ENCODE results near the gene SEBOX.
A peak's percentile ranks its signal among the peaks of the same experiment; 100 is the strongest.

Gene SEBOX, protein sequence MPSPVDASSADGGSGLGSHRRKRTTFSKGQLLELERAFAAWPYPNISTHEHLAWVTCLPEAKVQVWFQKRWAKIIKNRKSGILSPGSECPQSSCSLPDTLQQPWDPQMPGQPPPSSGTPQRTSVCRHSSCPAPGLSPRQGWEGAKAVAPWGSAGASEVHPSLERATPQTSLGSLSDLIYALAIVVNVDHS

DNA sequence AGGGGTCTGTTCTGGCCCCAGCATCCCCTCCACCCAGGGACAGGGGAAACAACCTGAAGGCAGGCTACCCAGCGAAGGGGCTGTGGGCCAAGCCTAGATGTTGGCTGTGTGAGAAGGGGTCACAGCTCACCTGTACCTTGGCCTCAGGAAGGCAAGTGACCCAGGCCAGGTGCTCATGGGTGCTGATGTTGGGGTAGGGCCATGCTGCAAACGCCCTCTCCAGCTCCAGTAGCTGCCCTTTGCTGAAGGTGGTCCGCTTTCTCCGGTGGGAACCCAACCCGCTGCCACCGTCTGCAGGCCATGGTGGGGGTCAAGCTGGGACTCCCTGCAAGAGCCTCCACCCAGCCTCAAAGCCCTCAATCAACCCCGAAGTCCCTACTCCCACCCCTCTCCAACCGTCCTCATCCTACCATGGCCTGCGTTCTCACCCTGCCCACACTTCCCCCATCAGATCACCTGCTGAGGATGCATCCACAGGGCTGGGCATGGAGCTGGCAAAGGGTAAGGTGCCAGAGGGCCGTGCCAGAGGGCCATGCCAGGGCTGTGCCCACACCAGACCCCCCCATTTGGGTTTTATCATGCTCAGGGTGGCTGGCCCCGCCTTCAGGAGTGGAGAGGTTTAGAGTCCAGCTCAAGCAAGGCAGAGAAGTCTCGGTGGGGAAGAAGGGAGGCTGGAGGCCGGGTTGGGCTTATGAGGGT lies at the start of gene SEBOX:
Gene SEBOX, minus strand, starts transcription at position 535 of the 699 bp plus-strand sequence. Its CDS starts 48 bp downstream, at position 487.
- DNase-seq = no peak

DNA sequence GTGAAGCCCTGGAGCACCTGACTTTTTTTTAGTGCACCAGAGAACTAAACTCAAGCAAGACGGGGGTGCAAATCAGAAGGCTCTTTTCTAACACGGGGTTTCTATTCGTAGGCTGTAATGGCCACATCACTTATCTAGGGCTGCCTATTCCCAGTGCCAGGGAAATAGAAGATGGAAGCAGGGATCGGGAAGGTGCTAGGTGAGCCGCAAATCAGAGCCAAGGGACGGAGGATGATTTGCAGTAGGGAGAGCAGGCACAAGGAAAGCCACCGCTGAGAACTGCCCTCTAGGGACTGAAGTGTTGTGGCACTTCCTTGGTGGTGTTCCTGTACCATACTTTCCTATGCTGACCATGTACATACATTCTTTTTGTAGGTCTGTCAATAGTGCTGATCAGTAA lies 48.8 kb upstream of the SEBOX start:
- no peak for DNase-seq

DNA sequence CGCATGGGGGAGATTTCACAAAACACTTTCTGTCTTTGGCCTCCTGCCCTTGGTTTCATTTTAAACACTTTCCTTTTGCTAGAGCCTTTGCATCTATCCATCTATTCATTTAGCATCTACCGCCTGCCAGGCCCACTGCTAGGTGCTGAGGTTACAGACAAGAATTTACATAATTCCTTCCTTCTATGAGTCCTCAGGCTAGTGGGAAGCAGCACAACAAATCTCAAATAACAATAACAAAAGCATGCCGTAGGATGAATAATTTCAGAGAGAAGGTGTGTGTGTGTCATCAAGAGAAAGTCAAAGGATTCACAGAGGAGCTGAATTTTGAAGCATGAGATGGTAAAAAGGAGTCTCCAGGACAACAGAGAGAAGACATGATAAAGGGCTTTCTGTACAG lies 47.1 kb upstream of the SEBOX start:
- no peak for DNase-seq

DNA sequence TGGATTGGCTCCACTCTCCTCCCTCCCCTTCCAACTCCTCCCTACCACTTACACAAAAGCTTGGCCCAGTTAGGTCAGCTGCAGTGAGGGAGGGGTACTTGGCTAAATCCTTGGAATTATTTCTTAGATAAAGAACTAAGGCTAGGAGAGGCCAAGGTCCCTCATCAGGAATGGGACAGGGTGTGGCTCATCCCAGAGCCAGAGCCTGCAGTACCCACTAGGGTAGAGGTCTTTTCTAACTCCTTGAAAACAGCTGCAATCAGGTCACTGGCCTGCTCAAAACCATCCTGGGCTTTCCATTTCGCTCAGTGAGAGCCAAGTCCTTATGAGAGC lies 42.9 kb upstream of the SEBOX start:
- no peak for DNase-seq

DNA sequence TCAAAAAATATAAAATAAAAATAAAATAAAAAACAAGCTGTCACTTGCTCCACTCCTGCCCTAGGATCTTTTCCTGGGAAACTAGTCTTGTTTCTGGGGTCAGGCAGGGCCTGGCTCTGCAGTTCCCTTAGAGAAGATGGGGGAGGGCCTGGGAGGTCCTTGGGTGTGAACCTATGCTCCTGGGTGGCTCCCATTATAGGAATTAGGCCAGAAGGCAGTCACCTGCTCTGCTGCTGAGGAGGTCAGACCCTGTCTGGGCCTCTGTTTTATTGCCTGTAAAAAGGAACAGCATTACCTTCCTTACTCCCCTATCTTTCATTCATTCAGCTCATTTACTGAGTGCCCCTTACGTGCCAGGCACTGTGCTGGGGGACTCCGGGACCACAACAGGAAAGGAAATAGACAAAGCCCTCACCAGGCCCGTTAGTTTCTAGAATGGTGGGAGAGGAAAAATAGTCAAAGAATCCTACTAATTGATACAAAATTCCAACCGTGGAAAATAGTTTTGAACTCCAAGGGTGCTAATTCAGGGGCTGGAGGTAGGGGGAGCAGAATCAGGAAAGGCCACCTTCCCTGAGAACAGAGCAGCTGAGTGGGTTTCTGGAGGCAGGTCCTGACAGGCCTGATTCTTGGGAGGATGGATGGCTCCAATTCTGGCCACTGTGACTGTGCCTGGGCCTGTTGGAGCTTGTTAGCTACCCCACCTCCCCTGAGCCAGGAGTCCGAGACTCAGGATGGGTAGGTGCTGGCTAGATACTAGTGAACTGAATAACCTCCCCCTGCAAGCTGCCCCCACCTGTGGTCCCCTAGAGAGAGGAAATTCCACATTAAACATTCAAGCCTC lies 42.4 kb upstream of the SEBOX start:
- DNase-seq = no peak

DNA sequence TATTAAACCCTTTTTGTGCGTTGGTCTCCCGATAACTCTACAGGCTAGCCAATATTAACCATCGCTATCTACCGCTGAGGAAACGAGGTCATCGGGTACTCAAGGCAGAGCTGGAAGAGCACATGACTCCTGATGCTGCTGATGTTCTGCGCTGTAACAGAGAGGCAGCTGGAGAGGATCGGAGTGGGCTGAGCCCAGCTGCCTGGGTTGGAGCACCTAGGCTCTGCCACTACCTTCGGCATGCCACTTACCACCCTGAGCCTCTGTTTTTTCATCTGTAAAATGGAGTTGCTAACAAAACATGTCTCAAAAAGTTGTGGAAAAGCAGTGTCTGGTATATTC lies 41.4 kb upstream of the SEBOX start:
- no peak for DNase-seq

DNA sequence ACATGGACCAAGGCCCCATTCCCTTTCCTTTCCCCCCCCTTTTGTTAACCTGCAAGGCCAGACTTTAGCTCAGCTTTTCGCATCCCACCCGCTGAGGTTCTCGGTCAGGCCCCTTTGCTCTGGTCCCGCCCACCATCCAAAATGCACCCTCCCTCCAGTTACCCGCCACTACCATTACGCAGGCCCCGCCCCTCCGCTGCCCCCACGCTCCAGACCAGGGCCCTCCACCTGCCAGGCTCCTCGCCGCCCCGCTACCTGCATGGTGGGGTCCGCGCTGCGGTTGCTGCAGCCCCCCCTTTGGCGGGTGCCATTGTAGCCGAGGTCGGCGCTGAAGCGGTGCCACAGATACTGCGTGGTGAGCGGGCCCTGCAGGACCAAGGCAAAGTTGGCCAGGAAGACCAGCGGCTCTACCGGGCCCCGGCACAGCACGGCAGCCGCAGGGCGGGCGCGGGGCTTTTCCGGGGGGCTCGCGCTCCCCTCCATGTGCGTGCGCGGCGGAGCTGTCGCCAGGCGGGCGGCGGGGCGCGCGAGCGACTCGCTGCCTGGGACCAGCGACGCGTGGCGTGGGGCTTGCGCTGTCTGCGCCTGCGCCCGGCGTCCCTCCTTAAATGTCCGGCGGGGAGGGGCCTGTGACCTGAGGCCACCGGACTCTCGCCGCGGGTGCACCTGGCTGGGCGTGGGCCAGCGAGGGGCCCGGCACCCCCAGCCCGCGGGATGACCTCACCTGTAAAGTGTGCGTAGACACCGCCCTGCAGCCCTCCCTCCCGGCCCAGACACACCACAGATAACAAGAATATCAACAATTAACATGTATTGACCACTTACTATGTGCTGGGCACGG lies 40.9 kb upstream of the SEBOX start, which contains the start of gene SLC46A1:
Gene SLC46A1, minus strand, starts transcription at position 581 of the 841 bp plus-strand sequence. Its CDS starts 98 bp downstream, at position 483.
- peak; percentile 62 for DNase-seq

DNA sequence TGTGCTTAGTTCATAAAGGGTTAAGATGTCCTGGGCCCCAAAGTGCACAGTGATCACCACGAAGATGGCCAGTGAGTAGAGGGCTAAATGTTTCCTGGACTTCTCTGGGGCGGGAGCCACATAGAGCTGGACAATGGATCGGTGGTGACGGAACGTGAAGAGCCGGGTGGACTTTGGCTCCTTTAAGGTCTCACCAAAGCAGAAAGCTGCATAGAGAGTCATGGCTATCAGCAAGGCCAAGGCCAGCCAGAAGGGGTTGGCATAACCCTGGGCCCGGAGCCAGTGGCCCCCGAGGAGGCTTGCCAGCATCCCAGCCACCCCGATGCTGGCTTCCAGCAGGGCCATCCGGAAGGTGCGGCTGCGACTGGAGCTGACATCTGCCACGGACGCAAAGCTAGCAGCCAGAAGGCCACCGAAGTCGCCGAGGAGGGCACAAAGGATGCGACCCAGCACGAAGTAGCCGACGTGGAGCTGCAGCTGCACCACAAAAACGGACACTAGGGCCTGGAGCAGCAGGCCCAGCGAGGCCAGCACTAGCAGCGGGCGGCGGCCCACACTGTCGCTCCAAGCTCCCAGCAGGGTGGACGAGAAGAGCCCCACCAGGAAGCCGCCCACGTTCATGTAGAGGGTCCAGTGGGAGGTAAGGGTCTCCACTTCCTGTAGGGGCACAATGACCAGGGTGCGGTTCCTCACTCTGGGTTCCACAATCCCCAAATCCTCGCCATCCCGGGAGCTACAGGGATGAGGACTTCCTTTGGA lies 40.0 kb upstream of the SEBOX start:
- no peak for DNase-seq

DNA sequence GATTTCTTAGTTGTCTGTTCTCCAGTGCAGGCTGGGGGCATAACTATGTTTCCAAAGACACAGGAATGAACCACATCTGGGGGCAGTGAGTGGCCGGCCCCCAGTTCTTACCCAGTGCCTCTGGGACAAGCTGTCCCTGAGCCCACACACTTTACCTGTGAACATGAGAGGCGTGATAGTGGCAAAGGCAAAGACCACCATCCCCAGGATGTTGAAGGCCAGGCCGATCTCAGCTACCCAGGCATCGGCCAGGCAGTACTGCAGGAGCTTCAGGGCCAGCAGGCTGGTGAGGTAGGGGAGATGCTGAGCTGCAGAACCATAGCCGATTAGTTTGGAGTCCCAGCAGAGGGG lies 39.4 kb upstream of the SEBOX start:
- no peak for DNase-seq

DNA sequence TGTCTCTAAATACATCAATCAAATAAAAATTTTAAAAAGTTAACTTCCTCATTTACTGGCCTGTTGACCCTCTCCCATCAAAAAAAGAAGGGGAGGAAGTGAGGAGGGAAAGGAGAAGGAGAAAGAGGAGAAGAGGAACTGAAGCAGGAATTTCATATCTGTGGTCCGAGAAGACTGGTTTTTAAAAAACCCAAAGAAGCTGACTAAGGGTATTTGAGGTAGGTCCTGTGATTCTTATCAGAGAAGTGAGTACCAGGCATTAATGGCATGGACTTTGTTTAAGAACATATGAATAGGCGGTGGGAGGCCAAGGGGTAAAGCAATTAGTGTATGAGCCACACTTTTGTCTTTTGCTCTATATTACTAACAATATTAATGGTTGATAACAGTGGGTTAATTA lies 39.0 kb upstream of the SEBOX start:
- no peak for DNase-seq

DNA sequence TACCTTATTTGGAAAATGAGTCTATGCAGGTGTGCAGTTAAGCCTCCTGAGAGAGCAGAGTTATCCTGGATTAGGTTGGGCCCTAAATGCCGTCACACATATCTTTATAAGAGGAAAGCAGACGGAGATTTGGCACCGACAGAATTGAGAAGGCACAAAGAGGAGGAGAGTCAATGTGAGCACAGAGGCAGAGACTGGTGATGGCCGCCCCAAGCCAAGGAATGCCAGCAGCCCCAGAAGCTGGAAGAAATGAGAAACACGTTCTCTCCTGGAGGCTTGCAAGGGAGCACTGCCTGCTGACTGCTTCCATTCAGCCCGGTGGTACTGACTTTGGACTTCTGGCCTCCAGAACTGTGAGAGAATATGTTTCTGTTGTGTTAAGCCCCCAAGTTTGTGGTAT lies 37.8 kb upstream of the SEBOX start:
- no peak for DNase-seq

DNA sequence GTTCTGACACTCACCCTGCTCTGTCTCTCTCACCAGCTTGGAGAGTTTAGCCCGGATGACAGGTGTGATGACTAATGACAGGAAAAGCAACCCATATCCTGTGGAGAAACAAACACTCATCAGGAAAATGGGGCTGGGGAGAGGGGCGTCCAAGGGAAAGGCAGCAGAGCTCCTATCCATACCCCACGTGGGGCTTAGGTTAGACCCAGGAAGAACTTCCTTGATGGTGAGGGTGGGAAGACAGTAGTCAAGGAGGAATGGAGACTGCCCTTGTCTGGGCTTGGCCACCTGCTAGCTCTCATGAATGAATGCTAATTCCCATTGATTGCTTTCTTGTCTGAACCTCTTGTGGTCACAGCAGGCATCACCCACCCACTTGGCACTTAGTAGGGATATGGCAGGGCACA lies 37.2 kb upstream of the SEBOX start:
- no peak for DNase-seq

DNA sequence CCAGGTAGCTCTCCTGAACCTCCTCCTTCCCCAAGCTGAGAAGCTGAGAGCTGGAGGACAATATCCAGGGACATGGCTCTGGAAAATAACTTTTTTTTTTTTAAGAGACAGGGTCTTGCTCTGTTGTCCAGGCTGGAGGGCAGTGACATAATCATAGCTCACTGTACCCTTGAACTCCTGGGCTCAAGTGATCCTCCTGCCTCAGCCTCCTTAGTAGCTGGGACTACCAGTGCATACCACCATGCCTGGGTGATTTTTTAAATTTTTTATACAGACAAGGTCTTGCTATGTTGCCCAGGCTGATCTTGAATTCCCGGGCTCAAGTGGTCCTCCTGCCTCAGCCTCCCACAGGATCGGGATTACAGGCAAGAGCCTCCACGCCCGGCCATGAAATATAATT lies 34.8 kb upstream of the SEBOX start:
- DNase-seq = no peak

DNA sequence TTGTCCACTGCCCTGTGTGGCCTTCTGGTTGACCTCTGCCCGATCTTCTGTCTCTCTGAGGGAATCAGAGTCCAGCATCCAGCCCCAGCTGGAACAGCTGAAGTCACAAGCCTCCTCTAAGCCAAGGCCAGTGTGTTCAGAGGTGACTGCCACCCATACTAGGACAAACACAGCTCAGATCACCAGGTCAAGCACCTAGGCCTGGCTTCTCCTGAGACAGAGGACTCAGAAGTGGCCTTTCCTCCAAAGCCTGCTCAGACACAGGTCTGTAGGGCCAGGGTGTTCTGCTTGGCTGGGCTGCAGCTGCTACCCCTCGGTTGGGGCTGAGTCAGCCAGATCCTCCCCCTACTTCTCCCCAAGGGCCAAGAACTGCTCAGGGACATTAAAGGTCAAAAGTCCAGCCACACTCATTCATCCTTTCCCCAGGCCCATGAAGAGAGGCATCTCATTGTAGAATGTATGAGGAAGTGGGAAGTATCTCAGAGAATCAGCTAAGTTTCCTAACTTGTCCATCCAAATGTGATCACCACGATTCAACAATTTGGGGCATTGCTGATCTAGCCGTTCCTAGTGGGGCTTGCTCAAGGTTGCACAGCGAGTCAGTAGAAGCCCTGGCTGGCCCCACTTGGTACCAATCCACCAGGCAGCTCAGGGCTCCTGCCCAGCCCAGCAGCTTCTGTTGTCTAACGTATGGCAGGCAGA lies 33.4 kb upstream of the SEBOX start:
- no peak for DNase-seq

DNA sequence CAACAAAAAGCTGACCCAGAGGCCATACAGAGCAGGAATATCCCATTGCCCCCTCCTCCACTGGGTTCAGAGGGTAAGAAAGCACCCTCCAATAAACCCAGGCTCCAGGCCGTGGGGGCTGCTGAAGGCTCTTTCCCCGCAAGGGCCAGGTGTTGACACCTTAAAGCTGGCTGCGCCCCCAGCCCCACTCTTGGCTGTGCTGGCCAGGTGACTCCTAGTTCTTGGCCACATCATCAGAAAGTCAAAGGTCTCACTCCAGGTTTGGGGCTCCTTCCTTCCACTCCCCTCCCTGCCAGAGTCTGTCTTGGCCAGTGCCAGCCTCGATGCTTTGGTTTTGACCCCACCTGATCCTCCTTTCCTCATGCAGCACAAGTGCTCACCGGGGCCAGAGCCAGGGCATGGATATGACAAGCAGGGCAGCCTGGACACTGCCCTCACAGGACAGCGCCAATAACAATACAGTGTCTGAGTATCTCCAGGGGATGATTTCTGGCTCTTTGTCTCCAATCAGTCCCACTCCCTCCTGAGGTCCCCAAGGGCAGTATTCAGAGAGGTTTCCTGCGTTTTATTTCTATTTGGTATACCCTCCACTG lies 32.8 kb upstream of the SEBOX start:
- DNase-seq = no peak

DNA sequence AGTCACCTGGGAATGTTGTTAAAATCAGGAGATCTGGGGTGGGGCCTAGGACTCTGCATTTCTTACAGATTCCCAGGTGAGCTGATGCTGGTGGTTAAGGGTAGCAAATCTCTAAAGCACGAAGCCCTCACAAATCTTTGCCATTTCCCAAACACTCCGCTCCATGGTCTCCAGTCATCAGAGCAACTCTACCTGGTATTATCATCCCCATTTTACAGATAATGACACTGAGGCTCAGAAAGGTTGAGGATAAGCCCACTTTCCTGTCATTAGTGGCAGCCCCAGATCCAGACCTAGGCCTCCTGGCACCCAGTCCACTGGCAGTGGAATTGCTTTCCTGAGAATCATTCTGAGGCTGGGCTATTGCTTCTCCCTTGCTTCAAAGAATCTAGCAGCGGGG lies 32.3 kb upstream of the SEBOX start:
- DNase-seq = no peak

DNA sequence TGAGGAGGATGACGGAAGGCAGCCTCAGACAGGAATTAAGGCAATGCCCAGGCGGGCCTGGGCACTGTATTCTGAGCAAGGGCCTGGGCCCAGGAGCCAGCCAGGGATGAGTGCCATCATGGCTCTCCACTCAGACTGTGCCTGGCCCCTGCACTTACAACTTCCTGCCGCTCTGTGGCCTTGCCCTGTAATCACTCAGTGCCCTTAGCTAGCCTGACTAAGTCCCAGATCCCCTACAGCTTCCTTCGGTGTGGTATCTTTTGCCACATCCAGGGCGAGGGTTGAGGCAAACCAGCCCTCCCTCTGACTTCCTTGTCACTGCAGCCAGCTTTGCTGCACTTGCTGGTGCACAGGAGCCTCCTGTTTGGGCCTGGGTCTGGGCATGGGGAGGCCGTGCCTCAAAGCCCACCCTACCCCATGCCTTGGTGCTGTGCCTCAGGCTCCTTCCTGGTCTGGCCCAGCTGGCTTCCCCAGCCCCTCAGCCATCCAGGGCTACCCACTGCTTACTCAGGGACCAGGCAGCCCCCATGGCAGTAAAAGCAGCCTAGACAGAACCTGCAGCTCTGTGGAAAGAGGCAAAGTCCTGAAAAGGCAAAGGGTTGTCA lies 31.7 kb upstream of the SEBOX start:
- DNase-seq = no peak

DNA sequence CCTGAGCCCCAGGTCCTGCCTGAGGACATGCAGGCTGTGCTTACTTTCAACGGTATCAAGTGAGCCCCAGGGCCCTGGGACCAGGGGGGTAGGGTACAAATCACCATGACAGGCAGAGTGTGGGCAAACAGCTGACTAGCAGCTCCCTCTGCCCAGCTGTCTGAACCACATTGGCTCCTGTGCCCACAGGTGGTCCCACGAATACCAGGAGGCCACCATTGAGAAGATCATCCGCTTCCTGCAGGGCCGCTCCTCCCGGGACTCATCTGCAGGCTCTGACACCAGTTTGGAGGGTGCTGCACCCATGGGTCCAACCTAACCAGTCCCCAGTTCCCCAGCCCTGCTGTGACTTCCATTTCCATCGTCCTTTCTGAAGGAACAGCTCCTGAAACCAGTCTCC lies 31.0 kb upstream of the SEBOX start:
- no peak for DNase-seq

DNA sequence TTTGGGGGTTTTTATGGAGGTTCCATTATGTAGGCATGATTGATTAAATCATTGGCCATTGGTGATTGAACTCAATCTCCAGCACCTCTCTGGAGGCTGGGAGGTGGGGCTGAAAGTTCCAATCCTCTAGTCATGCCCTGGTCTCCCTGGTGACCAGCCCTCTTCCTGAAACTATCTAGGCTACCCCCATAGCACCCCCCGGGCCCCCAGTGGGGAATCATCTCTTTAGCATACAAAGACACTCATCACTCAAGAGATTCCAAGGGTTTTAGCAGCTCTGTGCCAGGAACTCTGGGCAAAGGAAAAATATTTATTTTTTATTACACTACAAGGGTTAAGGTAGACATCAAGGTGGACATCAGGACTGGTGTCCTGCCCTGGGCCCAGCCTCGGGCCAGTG lies 30.4 kb upstream of the SEBOX start:
- no peak for DNase-seq

DNA sequence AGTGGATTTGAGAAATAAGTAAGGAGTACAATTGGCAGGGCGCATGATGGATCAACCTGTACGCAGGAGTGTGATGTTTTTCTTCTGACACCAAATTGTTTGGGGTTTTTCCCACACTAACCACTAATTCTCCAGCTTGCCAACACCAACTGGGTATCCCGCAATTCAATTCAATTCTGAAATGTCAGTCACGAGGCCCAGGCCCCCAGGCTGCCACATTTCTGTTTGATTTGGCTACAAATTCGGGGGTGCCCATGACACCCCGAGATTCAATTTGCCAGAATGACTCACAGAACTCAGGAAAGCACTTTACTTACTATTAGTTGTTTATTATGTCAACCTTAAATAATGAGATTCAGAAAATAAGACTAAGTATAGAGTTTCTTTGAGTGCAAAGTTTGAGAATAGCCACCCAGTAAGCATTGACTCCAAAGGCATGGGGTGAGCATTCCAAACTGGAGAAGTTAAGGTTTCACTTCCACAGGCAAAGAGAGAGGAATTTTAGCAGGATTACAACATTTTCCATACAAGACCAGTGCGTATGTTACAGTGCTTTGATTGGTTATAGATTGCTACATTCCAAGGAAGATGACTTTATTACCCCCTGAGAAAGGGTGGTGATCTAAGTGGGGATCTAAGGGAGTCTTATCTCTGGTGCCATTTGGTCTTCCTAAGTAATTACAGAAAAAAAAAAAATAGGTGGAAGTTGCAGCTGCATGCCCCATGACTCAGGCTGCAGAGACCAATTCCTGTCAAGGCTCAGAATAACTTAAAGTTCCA lies 29.5 kb upstream of the SEBOX start:
- no peak for DNase-seq
